Stimulated activated CD8-positive, alpha-beta memory T cell treated with anti-CD3 and anti-CD28 coated beads, Interleukin-15, amount 100 ng/mL, for 24 hours (primary cell): Measurements from ENCODE around the gene PRKACG.

ENCODE experiments used
- DNase-seq: peaks from one replicate; pipeline ENCODE4 v3.0.0-alpha.2; 2020; ENCODE audit warnings: low read depth

The PRKACG gene

DNA sequence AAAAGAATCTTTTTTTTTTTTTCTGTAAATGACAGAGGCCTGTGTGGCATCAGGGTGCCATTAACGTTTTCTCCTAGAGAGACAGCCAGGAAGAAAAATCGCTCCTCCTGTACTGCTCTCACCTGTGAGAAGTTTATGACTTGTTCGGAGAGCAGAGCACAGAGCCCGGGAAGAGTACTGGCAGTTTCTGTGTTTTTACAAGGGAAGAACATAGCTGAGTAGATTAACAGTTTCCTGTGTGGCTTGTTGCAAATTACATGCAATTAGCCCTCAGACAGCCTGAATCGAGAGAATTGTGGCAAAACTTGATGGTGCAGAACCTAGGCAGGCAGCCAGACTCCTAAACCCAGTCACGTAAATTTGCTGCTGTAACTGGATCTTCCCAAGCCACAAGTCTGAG, 32.1 kb downstream of the PRKACG start:
- no peak for DNase-seq

DNA sequence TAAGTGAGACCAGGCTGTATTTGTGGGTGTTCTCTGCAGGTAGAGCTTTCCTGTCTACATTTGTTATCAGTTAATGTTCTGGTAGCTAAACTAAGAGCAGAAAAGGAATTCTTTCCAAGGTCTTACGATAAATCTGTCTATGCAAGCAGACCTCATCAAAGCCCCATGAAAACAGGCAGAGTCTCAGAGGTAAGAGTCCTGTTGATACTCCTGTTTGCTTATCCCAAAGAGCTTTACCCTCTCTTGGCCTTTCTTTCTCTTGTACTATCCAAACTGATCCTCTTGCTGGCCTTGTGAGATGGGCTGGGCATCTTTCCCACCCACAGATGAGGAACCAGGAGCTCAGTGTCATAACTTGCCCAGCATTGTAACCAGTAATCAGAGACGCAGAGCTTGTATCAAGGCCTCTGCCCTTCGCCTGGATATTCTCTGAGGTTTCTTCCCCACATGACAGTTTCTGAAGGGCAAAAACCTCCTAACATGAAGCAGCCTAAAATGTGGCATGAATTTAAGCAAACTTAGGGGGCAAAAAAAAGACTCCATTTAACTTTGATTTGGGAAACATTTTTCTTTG, 33.5 kb downstream of the PRKACG start:
- DNase-seq = no peak

DNA sequence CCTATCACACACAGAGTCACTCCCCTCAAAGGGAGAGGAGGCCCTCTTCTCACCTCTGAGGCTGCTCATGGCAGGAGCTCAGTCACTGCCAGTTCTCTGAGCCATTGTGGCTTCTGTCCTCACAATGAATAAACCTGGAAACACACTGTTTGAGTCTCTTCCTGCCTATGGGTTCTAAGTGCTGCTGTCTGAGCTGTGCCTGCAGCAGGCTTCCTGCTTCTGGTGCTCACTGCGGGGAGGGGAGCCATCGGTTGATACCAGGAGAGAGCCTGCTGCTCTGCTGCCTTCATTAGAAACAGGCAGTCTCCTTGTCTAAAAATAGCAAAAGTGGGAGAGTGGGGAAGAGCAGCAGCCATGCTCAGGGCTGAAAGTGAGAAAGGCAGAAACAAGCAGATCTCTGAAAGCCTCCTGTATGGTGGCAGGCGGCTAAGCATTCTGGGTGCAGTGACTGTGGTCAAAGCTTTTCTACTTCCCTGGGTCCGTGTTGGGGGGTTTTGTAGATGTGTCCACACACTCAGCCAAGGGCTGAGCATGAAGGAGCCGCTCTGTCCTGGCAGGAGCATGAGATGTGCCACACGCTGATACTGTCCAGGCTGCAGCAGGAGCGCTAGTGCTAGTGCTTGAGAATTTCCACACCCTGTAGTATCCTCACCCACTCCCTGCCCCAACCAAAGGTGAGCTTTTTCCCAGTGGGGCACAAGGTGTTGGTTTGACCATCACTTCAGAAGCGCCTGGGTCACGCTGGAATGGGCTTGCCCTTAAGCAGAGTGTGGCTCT, 34.2 kb downstream of the PRKACG start:
- DNase-seq = no peak

DNA sequence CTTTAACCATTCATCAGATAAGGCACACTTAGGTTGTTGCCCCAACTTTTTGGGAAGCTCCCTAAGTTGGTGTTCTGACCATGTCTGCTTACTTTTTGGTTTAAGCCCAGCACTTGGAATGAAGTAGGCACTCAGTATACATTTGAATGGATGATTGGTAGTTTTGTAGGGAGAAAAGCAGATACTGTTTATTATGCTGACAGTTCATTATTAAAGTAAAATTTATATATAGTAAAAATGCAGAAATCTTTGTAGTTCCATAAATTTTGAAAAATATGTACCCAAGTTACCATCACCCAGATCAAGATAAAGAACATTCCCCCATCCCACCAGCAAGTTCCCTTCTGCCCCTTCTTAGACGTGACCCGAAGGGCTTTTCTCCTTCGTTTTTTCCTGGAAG, 35.4 kb downstream of the PRKACG start:
- no peak for DNase-seq

DNA sequence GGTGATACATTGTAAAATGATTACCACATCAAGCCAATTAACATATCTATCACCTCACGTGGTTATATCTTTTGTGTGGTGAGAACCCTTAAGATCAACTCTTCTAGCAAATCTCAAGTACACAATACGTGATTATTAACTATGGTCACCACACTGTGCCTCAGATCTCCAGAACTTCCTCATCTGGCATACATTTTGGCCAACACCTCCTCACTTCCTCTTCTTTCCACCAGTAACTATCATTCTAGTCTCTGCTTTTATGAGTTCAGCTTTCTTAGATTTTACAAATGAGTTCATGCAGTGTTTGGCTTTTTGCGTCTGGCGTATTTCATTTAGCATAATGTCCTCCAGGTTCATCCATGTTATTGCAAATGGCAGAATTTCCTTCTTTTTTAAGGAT, 35.8 kb downstream of the PRKACG start:
- DNase-seq = no peak

DNA sequence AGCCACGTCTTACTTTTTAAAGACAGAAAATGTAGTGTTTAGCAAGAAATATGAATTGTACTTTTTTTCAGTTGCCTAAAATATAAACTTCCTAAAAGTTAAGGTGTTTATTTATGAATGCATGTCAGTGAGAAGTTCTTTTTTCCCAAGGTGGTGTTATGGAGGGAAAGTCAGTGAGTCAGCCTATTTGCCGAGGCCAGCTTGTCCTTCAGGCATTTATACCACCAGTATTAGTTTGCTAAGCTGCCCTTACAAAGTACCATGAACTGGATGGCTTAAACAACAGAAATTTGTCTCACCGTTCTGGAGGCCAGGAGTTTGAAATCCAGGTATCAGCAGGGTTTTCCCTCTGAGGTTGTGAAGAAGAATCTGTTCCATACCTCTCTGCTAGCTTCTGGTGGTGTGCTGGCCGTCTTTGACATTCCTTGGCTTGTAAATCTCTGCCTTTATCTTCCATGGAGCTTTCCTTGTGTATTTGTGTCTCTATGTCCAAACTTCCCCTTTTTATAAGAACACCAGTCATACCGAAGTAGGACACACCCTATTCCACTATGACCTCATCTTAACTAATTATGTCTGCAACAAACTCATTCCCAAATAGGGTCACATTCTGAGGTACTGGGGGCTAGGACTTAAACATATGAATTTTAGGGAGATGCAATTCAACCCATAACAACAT, 38.4 kb downstream of the PRKACG start:
- DNase-seq = no peak

DNA sequence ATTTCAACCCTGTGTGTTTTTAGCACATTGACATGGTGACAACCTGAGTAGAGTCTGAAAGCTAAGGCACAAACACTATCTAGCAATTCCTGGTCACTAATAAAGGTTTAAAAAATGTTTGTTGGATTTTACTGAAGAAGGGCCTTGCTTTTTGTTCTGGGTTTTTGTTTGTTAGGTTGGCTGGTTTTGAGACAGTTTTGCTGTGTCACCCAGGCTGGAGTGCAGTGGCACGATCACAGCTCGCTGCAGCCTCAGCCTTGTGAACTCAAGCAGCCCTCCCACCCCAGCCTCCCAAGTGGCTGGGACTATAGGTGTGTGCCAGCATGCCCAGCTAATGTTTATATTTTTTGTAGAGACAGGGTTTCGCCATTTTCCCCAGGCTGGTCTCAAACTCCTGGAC, 39.0 kb downstream of the PRKACG start:
- DNase-seq = no peak

DNA sequence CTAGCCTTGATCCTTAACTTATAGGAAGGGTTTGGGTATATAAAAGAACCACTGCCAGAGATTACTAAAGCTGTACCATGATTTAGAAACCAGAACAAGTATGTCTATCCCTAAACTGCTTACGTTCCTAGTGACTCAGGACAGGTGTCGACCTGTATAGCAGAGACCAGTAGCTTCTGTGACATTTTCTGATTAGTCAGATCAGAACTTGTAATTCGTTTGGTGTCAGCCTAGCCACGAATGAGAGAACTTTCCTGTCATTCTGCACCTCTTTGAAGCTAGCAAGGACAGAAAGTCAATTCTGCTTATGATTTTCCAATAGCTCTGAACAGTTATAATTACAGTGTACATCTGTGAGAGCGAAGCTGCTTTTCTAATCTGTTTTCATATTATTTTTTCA, 39.5 kb downstream of the PRKACG start:
- DNase-seq = no peak

DNA sequence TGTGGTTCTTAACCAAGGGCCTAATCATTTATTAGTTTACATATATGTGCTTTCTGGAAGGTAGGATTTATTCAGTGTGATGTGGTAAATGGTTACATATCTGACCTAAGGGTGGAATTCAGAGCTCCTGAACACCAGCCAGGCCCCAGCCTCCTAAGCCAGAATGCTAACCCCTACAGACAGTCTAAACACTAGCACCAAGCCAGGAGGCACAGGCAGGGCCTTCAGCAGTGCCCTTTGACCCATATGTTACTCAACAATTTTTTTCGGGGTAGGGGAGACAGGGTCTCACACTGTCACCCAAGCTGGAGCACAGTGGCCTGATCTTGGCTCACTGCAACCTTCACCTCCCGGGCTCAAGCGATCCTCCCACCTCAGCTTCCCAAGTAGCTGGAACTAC, 40.3 kb downstream of the PRKACG start:
- no peak for DNase-seq

DNA sequence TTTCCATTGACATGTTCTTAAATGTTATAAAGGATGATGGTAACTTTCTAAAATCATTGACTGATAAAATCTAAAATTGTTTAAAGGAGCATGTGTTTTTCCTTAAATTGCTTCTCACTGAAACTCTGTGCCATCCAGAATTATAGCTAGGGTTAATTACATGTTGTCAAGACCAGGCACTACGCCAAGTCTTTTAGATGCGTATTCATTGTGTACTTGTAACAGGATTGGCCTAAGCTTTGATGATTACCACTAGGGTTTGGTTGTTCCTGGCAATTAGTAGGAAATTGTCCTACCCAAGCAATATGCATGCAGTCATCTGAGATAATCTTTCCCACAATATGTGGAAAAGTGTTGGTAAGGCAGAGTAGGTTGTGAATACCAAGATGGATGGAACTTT, 43.8 kb downstream of the PRKACG start:
- no peak for DNase-seq

DNA sequence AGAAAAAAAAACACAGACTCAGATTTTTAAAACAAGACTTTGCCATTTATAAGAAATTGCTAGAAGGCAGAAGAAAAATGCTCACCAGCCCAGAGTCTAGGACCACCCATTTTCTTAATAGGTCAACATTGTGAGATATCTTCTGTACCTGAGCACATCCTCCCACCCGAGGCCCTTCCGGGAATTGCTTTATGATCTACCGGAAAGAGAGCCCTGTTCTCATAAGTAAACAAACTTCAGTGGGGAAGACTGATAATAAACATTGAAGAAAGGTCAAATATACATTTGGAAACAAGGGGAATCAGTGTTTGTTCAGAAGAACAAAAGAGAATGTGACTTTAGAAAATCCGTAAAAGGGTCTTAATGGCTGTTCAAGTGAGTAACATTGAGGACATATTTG, 44.4 kb downstream of the PRKACG start:
- DNase-seq = no peak

DNA sequence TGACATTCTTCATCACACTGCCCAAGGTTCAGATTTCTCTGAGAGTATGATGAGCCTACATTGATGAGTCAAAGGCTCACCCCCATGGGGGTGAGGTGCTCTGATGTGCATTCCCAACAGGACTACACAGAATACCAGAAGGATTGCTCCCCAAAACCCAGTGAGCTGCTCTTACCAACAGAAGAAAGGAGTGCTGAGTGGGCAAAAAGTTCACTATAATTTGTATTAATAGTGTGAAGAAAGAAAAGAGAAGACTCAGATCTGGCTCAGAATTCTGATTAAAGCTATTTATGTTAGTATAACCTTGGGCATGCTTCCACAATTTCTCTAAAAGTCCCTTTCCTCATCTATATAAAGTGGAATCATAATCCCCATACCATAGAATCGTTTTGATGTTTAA, 46.1 kb downstream of the PRKACG start:
- DNase-seq = no peak

DNA sequence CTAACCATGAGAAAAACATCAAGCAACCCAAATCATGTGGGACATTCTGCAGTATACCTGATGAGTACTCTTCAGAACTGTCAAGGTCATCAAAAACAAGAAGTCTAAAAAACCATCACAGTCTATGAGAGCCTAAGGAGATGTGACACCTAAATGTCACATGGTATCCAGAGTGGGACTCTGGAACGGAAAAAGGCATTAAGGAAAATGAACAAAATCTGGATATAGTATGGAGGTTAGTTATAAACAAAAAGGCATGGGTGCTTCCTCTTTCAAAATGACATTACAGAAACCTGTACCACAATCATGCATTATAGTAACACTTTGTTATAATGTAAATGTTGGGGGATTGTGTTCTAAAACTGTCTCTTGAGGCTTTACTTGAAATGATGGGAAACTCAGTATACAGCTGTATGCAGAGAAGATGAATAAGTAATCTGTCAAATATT, 47.4 kb downstream of the PRKACG start:
- no peak for DNase-seq

DNA sequence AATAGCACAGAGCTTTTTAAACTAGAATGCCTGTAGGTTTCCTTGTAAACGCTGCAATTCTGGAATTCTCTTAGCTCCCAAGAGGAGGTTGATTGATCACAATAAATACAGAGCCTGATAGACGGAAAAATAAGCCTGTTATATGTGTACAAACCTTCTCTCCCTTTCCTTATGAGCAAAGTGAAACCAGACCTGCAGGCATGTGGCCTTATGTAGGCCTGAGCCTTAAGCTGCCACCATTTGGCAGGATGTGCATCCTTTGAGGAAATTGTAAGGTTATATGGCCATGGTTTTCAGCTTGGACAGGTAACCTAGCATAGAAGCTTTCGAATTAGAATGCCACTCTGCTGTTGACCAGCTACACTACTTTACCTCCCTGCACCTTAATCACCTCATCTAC, 49.1 kb downstream of the PRKACG start:
- DNase-seq = no peak

DNA sequence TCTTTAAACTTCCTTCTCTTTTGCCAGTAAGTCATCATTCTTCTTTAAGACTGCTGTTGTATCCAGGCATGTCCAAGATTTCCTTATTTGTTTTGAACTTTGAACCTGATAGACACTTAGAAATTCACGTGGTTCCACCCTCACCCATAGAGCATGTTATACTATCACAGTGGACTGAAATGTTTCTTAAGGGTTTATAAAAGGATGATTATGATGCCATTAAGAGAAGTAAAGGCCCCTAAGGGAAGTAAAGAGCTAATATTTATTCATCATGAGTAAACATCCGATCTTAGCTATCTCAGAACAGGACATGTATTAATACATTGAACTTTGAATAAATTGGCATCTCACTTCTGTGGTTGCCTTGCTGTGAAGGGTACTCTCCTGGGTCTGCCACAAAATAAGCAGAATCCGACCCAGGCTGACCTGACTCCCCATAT, 49.8 kb downstream of the PRKACG start:
- DNase-seq = no peak

DNA sequence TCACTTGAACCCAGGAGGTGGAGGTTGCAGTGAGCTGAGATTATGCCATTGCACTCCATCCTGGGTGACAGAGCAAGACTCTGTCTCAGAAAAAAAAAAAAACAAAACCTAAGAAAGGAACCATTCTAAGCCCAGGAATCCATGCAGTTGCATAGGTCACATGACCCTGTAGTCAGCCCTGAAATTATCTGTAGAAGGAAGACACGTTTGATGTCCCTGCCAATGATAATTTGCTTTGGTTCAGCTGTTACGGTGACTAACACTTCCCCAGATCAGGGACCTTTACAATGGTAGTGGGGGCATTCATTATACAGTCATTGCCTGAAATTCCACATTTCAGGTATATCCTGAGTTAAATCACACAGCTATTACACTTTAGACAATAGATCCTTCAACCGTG, 50.5 kb downstream of the PRKACG start:
- no peak for DNase-seq
